ENCODE measurements around the gene DDIT4.

GRCh38 chr10:72323108-72323749, 49.5 kb downstream of the DDIT4 start:
- TF ChIP-seq CTCF (IDR thresholded peaks at IDR 0.05) (no peak), POLR2A (IDR thresholded peaks at IDR 0.05) (no peak)

Measured in adrenal gland (tissue), 5 donors.